ENCODE measurements around the gene SULT1C2.

GRCh38 chr2:108329771-108330170 lies 41.1 kb downstream of the SULT1C2 start:
- TF ChIP-seq, protein P1, sequence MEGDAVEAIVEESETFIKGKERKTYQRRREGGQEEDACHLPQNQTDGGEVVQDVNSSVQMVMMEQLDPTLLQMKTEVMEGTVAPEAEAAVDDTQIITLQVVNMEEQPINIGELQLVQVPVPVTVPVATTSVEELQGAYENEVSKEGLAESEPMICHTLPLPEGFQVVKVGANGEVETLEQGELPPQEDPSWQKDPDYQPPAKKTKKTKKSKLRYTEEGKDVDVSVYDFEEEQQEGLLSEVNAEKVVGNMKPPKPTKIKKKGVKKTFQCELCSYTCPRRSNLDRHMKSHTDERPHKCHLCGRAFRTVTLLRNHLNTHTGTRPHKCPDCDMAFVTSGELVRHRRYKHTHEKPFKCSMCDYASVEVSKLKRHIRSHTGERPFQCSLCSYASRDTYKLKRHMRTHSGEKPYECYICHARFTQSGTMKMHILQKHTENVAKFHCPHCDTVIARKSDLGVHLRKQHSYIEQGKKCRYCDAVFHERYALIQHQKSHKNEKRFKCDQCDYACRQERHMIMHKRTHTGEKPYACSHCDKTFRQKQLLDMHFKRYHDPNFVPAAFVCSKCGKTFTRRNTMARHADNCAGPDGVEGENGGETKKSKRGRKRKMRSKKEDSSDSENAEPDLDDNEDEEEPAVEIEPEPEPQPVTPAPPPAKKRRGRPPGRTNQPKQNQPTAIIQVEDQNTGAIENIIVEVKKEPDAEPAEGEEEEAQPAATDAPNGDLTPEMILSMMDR (IDR thresholded peaks at IDR 0.05; ENCODE audit: low read depth, low read length, missing input control), result no peak
- TF ChIP-seq RAD21 (IDR thresholded peaks at IDR 0.05) (no peak), GABPA (IDR thresholded peaks at IDR 0.05 in 1 of 2, conservative IDR thresholded peaks at IDR 0.05 in 1 of 2) (no peak), YY1 (IDR thresholded peaks at IDR 0.05) (no peak), EGR1 (IDR thresholded peaks at IDR 0.05; ENCODE audit: low read depth in 2 of 2) (no peak), TAF1 (conservative IDR thresholded peaks at IDR 0.05) (no peak), ATF3 (IDR thresholded peaks at IDR 0.05) (no peak), JUND (IDR thresholded peaks at IDR 0.05) (no peak), ZBTB33 (IDR thresholded peaks at IDR 0.05) (no peak), HNF4G (IDR thresholded peaks at IDR 0.05) (no peak)
- TF ChIP-seq, protein P2, sequence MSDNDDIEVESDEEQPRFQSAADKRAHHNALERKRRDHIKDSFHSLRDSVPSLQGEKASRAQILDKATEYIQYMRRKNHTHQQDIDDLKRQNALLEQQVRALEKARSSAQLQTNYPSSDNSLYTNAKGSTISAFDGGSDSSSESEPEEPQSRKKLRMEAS (IDR thresholded peaks at IDR 0.05), result no peak
- TF ChIP-seq, protein P3, sequence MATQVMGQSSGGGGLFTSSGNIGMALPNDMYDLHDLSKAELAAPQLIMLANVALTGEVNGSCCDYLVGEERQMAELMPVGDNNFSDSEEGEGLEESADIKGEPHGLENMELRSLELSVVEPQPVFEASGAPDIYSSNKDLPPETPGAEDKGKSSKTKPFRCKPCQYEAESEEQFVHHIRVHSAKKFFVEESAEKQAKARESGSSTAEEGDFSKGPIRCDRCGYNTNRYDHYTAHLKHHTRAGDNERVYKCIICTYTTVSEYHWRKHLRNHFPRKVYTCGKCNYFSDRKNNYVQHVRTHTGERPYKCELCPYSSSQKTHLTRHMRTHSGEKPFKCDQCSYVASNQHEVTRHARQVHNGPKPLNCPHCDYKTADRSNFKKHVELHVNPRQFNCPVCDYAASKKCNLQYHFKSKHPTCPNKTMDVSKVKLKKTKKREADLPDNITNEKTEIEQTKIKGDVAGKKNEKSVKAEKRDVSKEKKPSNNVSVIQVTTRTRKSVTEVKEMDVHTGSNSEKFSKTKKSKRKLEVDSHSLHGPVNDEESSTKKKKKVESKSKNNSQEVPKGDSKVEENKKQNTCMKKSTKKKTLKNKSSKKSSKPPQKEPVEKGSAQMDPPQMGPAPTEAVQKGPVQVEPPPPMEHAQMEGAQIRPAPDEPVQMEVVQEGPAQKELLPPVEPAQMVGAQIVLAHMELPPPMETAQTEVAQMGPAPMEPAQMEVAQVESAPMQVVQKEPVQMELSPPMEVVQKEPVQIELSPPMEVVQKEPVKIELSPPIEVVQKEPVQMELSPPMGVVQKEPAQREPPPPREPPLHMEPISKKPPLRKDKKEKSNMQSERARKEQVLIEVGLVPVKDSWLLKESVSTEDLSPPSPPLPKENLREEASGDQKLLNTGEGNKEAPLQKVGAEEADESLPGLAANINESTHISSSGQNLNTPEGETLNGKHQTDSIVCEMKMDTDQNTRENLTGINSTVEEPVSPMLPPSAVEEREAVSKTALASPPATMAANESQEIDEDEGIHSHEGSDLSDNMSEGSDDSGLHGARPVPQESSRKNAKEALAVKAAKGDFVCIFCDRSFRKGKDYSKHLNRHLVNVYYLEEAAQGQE (IDR thresholded peaks at IDR 0.05), result no peak
